ENCODE measurements around the gene CAPN13. TPM values are rescaled to one million over a fixed set of nuclear protein-coding genes. Genes with fewer than 3 reads are reported as not detected.

Gene CAPN13
- total and polyA plus RNA-seq, 2 donors (not counting 3 experiments of a cell fraction or from before 2014, with no cell fraction given): not detected

DNA sequence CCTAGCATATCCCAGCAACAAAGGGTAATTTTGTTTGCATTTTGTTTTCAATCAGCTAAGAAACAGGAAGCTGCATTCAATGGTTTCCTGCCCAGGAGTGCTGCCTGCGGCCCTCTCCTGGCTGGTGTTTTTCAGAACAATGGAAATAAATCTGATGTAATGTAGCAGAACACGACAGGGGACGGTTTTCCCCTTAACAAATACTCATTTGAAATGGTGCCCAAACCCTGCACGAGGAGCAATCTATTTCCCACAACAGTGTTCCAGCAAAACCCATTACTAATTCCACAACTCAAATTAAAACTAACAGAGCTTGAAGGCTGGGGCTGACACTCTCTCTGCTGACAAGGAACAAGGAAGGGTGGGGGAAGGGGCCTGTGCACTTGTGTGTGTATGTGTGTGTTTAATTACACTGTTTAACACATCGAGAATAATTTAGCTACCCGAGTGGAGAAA is 8.7 kb downstream of the CAPN13 start:
- no TSS peak for BruUV-seq (replicated peaks)
- Histone ChIP-seq H3K4me2 (ENCODE audit: insufficient read depth, low read length) (no peak overlapping the region), H3K4me3 (replicated peaks in 1 of 3; ENCODE audit: insufficient read depth in 1 of 3, low read depth in 1 of 3, low read length in 3 of 3) (no peak overlapping the region), H3K4me1 (ENCODE audit: control insufficient read depth, extremely low read depth, insufficient read depth, low read length) (no peaks in the 10 kb centered on the region), H3K36me3 (ENCODE audit: control insufficient read depth in 2 of 2, extremely low read depth in 1 of 2, insufficient read depth in 2 of 2, low read length in 2 of 2) (no peaks in the 10 kb centered on the region), H3K9ac (replicated peaks; ENCODE audit: extremely low read depth, insufficient read depth, low read length) (no peak overlapping the region), H4K20me1 (replicated peaks; ENCODE audit: control insufficient read depth, extremely low read depth, insufficient read depth, low read length) (no peaks in the 10 kb centered on the region), H3K9me1 (replicated peaks; ENCODE audit: control insufficient read depth, extremely low read depth, insufficient read depth, low read length) (no peaks in the 10 kb centered on the region), H3K9me3 (replicated peaks; ENCODE audit: control insufficient read depth, insufficient read depth, low read length) (peaks cover 2% of the 10 kb centered on the region), H3K79me2 (ENCODE audit: control insufficient read depth, insufficient read depth, low read length) (no peaks in the 10 kb centered on the region), H3K27me3 (ENCODE audit: control insufficient read depth in 2 of 2, insufficient read depth in 2 of 2, low read length in 2 of 2) (no peaks in the 10 kb centered on the region), H3K27ac (ENCODE audit: insufficient read depth, low read depth, low read length) (no peak overlapping the region), H2AFZ (ENCODE audit: low read depth, low read length) (no peak overlapping the region)
- ChIA-PET CTCF (no interaction called here), POLR2A (no interaction called here)
- TF ChIP-seq FOS (IDR thresholded peaks at IDR 0.05; ENCODE audit: borderline replicate concordance, insufficient read depth, low read length) (no peak), GATA2 (IDR thresholded peaks at IDR 0.05; ENCODE audit: insufficient read depth, insufficient read length, low read depth, low read length) (no peak), POLR2AphosphoS5 (IDR thresholded peaks at IDR 0.05; ENCODE audit: insufficient read depth, low read depth, low read length) (no peak), MYC (IDR thresholded peaks at IDR 0.05; ENCODE audit: low read depth, low read length) (no peak), POLR2A (IDR thresholded peaks at IDR 0.05; ENCODE audit: low read depth, low read length) (no peak), EZH2 (IDR thresholded peaks at IDR 0.05; ENCODE audit: borderline replicate concordance, low read depth, low read length, severe bottlenecking) (no peak), JUN (IDR thresholded peaks at IDR 0.05; ENCODE audit: borderline replicate concordance, insufficient read depth, insufficient read length, low read depth) (no peak)
- TF ChIP-seq, protein P1, sequence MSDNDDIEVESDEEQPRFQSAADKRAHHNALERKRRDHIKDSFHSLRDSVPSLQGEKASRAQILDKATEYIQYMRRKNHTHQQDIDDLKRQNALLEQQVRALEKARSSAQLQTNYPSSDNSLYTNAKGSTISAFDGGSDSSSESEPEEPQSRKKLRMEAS (IDR thresholded peaks at IDR 0.05; ENCODE audit: insufficient read depth, insufficient read length): no peak
- TF ChIP-seq, protein P2, sequence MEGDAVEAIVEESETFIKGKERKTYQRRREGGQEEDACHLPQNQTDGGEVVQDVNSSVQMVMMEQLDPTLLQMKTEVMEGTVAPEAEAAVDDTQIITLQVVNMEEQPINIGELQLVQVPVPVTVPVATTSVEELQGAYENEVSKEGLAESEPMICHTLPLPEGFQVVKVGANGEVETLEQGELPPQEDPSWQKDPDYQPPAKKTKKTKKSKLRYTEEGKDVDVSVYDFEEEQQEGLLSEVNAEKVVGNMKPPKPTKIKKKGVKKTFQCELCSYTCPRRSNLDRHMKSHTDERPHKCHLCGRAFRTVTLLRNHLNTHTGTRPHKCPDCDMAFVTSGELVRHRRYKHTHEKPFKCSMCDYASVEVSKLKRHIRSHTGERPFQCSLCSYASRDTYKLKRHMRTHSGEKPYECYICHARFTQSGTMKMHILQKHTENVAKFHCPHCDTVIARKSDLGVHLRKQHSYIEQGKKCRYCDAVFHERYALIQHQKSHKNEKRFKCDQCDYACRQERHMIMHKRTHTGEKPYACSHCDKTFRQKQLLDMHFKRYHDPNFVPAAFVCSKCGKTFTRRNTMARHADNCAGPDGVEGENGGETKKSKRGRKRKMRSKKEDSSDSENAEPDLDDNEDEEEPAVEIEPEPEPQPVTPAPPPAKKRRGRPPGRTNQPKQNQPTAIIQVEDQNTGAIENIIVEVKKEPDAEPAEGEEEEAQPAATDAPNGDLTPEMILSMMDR (IDR thresholded peaks at IDR 0.05; ENCODE audit: extremely low read depth in 1 of 2, insufficient read depth in 1 of 2, low read depth in 1 of 2, low read length in 2 of 2): no peak
- dilution Hi-C loops (cut with MboI; ENCODE audit: extremely low pct_ligation_motif_present, low sequenced_read_pairs) (no loop called here), intact Hi-C loops (cut with micrococcal nuclease) (no loop called here)
- FAIRE-seq (no peak), DNase-seq (ENCODE audit: low read depth, low spot score) (no peak)

Data from endothelial cell of umbilical vein (primary cell).